Thoracic aorta (tissue), 2 donors: ENCODE measurements around the gene BBS7. TPM values are rescaled to one million over a fixed set of nuclear protein-coding genes. Genes with fewer than 3 reads are reported as not detected.

Experiments
- ATAC-seq: fragments of 150-250 bp; one replicate; pipeline ENCODE4 v1.8.0; 2017; ENCODE audit warnings: low read depth; ENCODE audit not compliant: insufficient number of reproducible peaks, low FRiP score
- DNase-seq: peaks from one replicate; pipeline ENCODE4 v3.0.0-alpha.2; 2020; ENCODE audit warnings: low spot score
- H3K27ac ChIP-seq, 2 donors: fragments of 200-600 bp; sonication (generic); 1 replicate in 1 of 2; 2 replicates in 1 of 2; pipeline ENCODE4 v1.5.1; 2016; ENCODE audit warnings: mild to moderate bottlenecking in 2 of 2, moderate library complexity in 2 of 2
- H3K27me3 ChIP-seq: fragments of 200-600 bp; sonication (generic); replicated peaks from 2 replicates; pipeline ENCODE4 v1.6.0; 2016; ENCODE audit warnings: mild to moderate bottlenecking; ENCODE audit not compliant: insufficient read depth
- H3K36me3 ChIP-seq: fragments of 200-600 bp; sonication (generic); one replicate; pipeline ENCODE4 v1.5.1; 2016
- H3K4me1 ChIP-seq, 2 donors: fragments of 200-600 bp; sonication (generic); 1 replicate in 1 of 2; 2 replicates in 1 of 2; pipeline versions ENCODE4 v1.5.1 to v1.6.0; 2016; ENCODE audit warnings: low read depth in 2 of 2, mild to moderate bottlenecking in 1 of 2; ENCODE audit not compliant: control insufficient read depth in 1 of 2
- H3K4me3 ChIP-seq: fragments of 200-600 bp; sonication (generic); 2 replicates; pipeline ENCODE4 v1.5.1; 2016; ENCODE audit warnings: mild to moderate bottlenecking
- H3K9me3 ChIP-seq: fragments of 200-600 bp; sonication (generic); 2 replicates; pipeline ENCODE4 v1.5.1; 2016
- total RNA-seq, 2 donors: library from RNA; depleted of rRNA; stranded (reverse); fragments of >200 nt; gene quantifications; one replicate each; pipeline versions ENCODE4 v1.1.0 to v1.2.3, GENCODE V29; 2016
- TF ChIP-seq, protein P1 (sequence below): fragments of 200-600 bp; sonication (generic); IDR thresholded peaks from one replicate; pipeline ENCODE4 v1.5.1; 2019; ENCODE audit warnings: antibody characterized with exemption

BBS7 gene, protein sequence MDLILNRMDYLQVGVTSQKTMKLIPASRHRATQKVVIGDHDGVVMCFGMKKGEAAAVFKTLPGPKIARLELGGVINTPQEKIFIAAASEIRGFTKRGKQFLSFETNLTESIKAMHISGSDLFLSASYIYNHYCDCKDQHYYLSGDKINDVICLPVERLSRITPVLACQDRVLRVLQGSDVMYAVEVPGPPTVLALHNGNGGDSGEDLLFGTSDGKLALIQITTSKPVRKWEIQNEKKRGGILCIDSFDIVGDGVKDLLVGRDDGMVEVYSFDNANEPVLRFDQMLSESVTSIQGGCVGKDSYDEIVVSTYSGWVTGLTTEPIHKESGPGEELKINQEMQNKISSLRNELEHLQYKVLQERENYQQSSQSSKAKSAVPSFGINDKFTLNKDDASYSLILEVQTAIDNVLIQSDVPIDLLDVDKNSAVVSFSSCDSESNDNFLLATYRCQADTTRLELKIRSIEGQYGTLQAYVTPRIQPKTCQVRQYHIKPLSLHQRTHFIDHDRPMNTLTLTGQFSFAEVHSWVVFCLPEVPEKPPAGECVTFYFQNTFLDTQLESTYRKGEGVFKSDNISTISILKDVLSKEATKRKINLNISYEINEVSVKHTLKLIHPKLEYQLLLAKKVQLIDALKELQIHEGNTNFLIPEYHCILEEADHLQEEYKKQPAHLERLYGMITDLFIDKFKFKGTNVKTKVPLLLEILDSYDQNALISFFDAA
- 10 to 100 TPM; 10.2 to 13.8 TPM for total RNA-seq

DNA sequence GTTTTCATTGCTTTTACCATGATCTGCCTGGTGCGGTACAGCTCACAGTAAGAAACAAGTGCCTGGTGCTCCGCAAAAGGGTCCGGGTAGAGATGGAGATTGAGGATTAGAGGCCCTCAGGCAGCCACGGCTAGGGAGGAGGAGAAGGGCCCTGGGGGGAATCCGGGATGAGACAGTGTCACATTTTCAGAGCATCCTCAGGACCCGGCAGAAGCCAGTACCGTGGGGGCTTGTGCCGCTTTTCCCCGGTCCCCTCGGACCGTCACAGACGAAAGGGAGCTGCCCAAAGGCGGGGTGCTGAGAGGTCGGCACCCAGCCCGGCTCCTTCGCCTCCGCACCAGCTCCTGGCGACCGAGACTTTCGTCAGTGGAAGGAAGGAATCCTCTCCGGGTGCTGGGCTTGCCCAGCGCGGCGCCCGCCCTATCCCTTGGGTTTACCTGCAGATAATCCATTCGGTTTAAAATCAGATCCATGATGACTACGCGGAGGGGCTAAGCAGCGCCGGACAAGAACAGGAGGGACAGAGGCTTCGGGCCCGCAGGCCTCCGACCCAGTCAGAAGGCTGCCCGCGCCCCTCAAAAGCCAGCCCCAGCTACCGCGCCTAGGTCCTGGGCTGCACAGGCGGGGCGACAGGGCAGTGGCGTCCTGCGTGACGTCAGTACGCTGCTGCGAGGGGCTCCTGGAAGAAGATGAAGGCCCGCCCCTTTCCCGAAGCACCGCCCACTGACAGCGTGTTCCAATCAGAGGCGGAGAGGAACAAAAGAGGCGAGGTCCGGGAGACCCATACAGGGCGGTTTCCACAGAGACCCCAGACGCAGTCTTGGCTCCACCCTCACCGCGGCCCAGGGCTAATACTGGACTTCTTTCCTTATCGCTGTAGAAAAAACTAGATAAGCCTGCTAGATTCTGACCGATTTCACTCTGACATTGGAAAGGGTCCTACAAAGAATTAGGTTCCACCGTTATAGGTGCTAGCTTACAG, at the start of gene BBS7:
Gene BBS7 (minus strand): TSS at position 634 of the 982 bp plus-strand sequence. CDS start 161 bp downstream, at position 473.
- H3K4me3 ChIP-seq = peak within 1 kb of the TSS; percentile 92
- TF ChIP-seq, protein P1, sequence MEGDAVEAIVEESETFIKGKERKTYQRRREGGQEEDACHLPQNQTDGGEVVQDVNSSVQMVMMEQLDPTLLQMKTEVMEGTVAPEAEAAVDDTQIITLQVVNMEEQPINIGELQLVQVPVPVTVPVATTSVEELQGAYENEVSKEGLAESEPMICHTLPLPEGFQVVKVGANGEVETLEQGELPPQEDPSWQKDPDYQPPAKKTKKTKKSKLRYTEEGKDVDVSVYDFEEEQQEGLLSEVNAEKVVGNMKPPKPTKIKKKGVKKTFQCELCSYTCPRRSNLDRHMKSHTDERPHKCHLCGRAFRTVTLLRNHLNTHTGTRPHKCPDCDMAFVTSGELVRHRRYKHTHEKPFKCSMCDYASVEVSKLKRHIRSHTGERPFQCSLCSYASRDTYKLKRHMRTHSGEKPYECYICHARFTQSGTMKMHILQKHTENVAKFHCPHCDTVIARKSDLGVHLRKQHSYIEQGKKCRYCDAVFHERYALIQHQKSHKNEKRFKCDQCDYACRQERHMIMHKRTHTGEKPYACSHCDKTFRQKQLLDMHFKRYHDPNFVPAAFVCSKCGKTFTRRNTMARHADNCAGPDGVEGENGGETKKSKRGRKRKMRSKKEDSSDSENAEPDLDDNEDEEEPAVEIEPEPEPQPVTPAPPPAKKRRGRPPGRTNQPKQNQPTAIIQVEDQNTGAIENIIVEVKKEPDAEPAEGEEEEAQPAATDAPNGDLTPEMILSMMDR = no peak
- peak within 1 kb of the TSS; percentile 83 to 94 for H3K27ac ChIP-seq
- H3K27me3 ChIP-seq = no peaks in the 10 kb centered on the region
- no peaks in the 10 kb centered on the region for H3K9me3 ChIP-seq
- ATAC-seq (peak; percentile 97), DNase-seq (peak; percentile 94)
- H3K4me1 ChIP-seq = peaks cover 0 to 13% of the 10 kb centered on the region in 2 donors
- H3K36me3 ChIP-seq = peaks cover 3% of the 10 kb centered on the region

GRCh38 chr4:121913667-121914066, 43.4 kb upstream of the BBS7 start:
- Histone ChIP-seq H3K27ac (no peak overlapping the region), H3K4me1 (no peaks in the 10 kb centered on the region), H3K9me3 (no peaks in the 10 kb centered on the region), H3K36me3 (no peaks in the 10 kb centered on the region), H3K27me3 (no peaks in the 10 kb centered on the region), H3K4me3 (no peak overlapping the region)
- no peak for DNase-seq
- TF ChIP-seq, protein P1 = no peak
- ATAC-seq = no peak

DNA sequence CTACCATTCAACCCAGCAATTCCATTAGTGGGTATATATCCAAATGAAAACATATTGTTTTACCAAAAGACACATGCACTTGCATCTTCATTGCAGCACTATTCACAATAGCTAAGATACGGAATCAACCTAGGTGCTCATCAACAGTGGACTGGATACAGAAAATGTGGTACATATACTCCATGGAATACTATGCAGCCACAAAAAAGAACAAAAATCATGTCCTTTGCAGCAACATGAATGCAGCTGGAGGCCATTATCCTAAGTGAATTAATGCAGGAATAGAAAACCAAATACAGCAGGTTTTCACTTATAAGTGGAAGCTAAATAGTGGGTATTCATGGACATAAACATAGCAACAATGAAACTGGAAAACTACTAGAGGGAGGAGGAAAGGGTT, 38.1 kb upstream of the BBS7 start:
- no peaks in the 10 kb centered on the region for H3K36me3 ChIP-seq
- H3K4me3 ChIP-seq = no peak overlapping the region
- TF ChIP-seq, protein P1 = no peak
- no peaks in the 10 kb centered on the region for H3K27me3 ChIP-seq
- H3K27ac ChIP-seq = no peak overlapping the region
- DNase-seq = no peak
- no peaks in the 10 kb centered on the region for H3K9me3 ChIP-seq
- no peaks in the 10 kb centered on the region for H3K4me1 ChIP-seq
- no peak for ATAC-seq

DNA sequence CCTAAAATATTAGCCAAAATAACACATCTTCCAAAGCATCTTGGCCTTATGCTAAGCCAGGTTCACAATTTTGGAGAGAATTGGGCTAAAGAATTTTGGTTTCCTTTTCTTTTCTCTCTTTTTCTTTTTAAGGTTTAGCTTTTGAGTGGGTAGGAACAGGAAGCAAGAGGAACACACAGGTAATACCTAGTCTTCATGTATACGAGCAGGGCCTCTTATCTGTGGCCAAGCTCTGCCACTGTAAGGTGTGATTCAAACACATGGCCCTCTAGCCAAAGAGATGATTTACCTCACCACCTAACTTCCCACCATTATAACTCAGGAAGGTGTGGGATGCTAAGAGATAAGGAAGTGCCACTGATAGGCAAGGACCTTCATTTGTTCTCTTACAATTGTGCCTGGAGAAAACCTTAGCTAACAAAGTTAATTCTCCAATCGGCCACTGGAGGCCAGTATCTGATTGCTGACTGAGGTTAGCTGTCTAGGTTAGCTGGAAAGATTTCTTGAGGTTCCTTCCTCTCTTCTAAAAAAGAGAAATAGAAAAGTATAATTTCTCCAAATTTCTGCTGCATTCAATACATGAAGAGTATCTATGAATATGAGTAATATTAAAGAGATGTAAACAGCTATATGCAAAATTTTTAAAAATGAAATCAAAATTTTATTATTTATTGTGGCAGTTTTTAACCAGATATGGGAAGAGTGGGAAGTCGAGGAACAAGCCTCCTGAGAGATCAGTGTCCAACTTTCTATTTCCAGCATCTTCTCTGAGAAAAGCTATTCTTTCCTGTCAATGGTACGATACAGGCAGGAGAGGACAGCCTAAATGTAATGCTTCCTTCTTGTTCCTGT, 30.1 kb upstream of the BBS7 start:
- TF ChIP-seq, protein P1 = peak; percentile 69
- Histone ChIP-seq H3K27me3 (no peaks in the 10 kb centered on the region), H3K36me3 (no peaks in the 10 kb centered on the region), H3K9me3 (no peaks in the 10 kb centered on the region), H3K4me3 (no peak overlapping the region), H3K27ac (no peak overlapping the region), H3K4me1 (no peaks in the 10 kb centered on the region)
- DNase-seq = no peak
- no peak for ATAC-seq
